Kasumi-1 (cell line): ENCODE data around the gene COX8C.
A peak's percentile ranks its signal among the peaks of the same experiment; 100 is the strongest.
"Not testable (repeated sequence)": the region's sequence is repeated elsewhere in the genome, so short reads cannot be mapped to it uniquely, and the experiment has no call there.

Experiments used
- DNase-seq, 2 experiments: peaks; one replicate each; lab custom pipeline; 2025; lab: John Stamatoyannopoulos, UW

The COX8C gene

GRCh38 chr14:93320489-93320888 is 26.5 kb upstream of the COX8C start:
- no peak for DNase-seq

GRCh38 chr14:93322929-93323599 is 23.9 kb upstream of the COX8C start:
- no peak for DNase-seq

DNA sequence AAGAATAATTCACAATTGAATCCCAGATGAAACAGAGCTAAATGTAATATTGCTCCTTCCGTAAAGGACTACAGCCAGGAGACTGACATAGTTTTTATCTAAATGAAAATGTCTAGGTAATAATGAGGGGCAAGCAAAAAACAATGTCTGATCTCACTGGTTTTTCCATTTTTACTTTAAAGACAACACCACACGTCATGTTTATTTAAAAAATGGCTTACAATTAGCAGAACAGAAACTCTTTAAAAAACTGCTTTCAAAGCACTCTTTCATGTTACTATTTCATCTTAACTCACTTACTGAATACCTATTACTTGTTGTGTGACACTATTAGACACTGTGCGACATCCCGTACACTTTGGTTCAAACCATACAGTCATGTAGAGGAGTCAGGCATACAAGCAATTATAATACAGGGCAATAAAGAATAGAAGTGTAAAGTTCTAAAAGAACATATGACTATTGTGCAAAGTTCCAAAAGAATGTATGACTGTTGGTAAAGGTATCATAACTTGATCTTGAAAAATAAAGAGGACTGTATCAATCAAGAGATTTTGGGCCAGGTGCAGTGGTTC is 23.3 kb upstream of the COX8C start:
- DNase-seq = no peak

DNA sequence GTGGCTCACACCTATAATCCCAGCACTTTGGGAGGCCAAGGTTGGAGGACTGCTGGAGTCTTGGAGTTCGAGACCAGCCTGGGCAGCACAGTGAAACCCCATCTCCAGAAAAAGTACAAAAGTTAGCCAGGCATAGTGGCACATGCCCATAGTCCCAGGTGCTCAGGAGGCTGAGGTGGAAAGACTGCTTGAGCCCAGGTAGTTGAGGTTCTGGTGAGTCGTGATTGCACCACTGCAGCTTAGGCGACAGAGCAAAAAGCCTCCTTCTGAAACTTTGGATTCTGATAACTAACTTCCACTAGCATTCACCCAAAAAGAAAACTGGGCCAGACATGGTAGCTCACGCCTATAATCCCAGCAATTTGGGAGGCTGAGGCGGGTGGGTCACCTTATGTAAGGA is 20.8 kb upstream of the COX8C start:
- no peak for DNase-seq

GRCh38 chr14:93328546-93328945 is 18.4 kb upstream of the COX8C start:
- no peak for DNase-seq

GRCh38 chr14:93329965-93330608 is 16.9 kb upstream of the COX8C start:
- DNase-seq = no peak

GRCh38 chr14:93330609-93331000 is 16.4 kb upstream of the COX8C start:
- DNase-seq = no peak

DNA sequence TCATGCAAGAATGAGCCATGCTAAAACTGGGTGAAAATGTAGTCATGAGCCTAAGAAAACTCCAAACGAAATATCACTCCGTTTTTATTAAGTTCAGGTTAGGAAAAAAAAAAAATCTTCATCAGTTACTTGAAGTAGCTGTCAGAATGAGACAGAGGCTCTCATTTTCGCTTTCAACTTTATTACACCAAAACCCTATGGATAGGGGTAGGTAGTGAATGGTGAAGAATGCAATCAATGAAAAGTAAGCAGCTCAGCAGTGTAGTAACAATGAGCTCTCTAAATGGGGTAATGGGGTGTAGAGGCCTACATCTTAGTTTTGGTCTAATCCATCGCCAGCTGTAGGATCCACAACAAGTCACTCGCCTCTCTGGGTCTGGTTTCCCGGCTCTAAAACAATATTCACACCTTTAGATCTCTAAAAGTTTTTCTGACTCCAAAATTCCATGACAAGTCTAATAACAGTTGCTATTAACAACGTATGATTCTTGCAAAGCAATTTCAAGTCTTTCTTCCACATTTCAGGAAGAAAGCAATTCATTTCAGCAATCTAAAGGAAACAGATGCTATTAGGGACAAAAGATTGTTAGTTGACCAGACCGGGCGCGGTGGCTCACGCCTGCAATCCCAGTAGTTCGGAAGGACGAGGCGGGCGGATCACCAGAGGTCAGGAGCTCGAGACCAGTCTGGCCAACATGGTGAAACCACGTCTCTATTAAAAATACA is 15.8 kb upstream of the COX8C start:
- DNase-seq = no peak

DNA sequence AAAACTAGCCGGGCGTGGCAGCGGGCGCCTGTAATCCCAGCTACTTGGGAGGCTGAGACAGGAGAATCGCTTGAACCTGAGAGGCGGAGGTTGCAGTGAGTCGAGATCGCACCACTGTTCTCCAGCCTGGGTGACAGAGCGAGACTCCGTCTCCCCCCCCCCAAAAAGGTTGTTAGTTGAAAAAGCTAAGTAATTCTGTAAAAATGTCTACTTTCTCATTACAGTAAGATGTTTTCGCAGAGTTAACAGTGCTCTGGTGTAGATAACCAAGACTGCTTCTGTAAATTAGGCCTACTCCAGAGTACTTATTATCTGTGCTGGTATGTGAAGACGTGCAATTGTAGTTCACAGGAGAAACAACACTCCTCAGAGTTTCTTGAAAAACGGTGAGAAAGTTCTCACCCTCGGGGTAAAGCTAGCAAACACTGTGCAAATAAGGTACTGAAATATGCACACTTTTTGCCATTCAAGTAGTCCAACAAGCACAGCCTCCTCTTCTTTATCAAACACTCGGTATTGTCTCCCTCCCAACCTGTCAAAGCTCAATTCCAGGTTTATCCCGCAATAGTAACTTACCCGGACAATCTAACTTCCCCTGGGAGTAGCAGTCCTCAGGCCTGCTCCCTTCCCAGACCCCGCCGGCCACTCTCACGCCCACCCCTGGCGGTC is 15.1 kb upstream of the COX8C start:
- peak in 1 of 2 experiments; percentile 43 for DNase-seq

- peak in 1 of 2 experiments; percentile 41 for DNase-seq
These were observed 14.6 kb upstream of the COX8C start for GRCh38 chr14:93332397-93332852.

- peak; percentile 93 to 94 for DNase-seq
These were observed 13.9 kb upstream of the COX8C start, which contains the start of gene BTBD7 for GRCh38 chr14:93332853-93333630. TSS of gene BTBD7 (minus strand) at chr14:93333036. CDS start at chr14:93296051, 36,985 bp downstream.

- DNase-seq = peak in 1 of 2 experiments; percentile 43
These were observed 13.3 kb upstream of the COX8C start for GRCh38 chr14:93333631-93334103.

DNA sequence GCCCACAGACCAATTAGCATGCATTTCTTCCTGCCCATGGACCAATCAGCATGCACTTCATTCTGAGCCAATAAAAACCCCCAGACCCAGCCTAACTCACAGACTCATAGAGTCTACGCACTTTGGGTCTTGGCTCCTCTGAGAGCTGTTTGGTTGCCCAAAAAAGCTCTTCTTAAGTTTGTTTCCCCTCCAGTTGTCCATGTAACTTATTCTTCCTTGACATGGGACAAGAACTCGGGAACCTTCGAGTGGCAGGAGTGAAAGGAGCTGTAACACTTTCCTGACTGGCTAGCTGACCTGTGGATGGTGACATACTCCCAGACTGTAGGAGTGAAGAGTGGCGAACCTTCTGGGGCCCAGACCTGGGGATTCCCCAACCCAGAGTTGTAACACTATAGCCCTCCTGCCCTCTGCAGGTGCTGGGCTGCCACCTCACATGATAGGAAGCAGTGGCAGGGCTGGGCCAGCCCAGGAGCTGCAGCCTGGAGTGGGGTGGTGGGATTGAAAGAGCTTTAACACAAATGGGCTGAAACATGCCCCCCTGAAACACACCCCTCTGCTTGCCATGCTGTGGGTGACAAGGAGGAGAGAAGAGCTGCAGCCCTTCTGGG is 9.7 kb upstream of the COX8C start:
- DNase-seq = no peak

- no peak for DNase-seq
These were observed 9.1 kb upstream of the COX8C start for GRCh38 chr14:93337884-93338283.

- DNase-seq = peak; percentile 27 to 28
These were observed 3.7 kb upstream of the COX8C start for GRCh38 chr14:93343266-93343665.

DNA sequence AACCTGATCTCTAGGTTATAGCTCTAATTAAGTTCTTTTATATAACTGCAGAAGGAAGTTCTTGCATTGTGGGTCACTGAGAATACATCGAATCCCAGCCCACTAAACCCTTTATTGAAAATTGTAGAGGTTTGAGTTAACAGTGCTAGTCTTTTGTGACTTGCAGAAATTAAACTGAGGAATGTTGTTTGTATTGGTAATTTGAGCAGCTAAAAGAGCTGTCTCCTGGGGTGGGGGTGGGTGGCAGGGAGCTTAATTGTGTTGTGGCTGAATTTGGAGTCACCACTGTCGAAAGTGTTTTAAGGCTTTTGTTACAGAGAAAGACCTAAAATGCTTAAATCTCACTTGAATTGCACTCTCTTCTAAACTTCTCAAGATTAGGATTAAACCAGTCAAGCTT is 3.2 kb upstream of the COX8C start:
- no peak for DNase-seq

DNA sequence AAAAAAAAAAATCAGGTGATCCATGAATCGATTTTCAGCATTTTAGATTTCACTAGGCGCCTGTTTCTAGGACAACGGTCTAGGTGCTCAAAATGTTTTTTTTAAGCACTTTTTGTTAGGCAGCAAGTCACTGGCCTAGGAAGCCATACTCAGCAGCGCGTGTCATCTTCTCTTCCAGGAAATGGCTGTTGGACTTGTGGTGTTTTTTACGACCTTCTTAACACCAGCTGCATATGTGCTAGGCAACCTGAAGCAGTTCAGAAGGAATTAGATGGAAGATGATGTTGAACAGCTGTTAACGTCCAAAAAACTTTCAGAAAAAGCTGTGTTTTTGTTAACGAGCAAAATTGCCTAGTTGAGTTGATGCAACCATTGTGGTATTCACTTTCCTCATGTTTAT is 868 bp downstream of the COX8C start:
- peak; percentile 18 to 27 for DNase-seq

DNA sequence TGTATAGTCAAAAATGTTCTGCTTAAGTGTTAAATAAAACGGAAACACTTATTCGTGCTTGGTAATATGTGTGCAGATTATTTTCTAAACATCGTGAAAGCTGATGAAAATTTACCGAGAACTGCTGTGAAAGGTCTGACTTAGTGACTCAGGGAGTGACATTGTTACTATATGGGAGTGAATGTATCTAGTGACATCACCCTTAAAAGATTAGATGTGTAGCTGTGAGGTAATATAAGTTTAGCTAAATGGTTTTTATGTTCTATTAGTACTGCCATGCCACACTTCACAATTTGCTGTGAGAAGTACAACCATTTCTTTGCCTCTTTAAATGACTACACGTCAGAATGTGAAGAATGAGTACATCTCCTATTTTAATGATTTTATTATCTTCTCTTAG is 1.3 kb downstream of the COX8C start:
- DNase-seq = no peak

GRCh38 chr14:93354873-93355272 is 7.9 kb downstream of the COX8C start:
- not testable (repeated sequence) for DNase-seq

DNA sequence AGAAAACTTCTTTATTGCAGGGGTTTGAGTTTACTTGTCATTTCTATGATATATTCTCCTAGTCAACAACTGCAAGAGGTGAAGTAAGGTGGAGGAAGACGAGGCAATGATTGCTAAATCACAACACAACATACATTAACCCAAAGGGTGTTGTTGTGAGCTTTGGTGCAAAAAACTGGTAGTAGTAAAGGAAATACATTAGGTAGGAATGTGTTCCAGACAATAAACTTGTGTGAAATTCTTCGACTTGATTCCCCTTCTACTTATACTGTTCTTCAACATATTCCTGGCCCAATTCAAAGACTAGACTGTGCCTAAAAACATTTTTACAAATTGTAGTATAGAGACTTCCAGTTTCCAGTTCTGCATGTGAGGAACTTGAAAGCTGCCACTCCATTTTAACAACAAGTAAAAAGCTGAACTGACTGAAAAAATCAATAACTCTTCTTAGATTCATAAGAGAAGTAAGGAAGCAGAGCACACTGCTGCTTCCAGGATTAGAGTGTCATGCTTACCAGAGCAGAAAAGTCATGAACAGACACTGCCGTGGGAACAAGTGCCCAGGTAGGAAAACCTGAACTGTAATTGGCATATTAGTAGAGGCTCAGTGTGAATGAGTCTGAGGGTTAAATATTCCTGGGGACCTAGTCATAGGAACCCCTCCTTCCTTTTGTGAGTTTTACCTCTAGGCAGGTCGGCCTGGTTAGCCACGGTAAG is 22.2 kb downstream of the COX8C start:
- DNase-seq = peak in 1 of 2 experiments; percentile 11
